NCI-H526 treated with DMSO at 0.1 percent for 48 hours (cell line): ENCODE measurements around the gene SRRM3.
"Not testable (repeated sequence)": the region's sequence is repeated elsewhere in the genome, so short reads cannot be mapped to it uniquely, and the experiment has no call there.

Experiments used
- DNase-seq: peaks from one replicate; lab custom pipeline; 2025; lab: John Stamatoyannopoulos, UW

SRRM3 gene

DNA sequence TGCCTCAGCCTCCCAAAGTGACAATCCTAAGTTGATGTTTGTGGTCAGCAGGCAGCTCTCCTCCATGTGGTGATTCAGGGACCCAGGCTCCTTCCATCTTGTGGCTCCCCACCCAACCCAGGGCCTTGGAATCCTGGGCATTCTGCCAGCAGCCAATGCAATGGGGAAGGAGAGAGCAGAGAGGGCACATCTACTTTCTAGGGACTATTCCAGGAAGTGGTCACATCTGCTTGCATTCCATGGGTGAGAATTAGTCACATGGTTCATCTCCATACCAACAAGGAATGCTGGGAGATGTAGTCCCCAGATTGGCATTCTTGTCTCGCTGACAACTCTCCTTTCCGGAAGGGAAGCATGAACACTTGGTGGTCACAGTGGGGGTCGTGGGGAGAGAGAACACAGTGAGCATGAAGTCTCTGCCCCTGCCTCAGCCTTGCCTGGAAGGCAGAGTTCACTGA, 9.9 kb upstream of the SRRM3 start:
- DNase-seq, result peak; percentile 68

DNA sequence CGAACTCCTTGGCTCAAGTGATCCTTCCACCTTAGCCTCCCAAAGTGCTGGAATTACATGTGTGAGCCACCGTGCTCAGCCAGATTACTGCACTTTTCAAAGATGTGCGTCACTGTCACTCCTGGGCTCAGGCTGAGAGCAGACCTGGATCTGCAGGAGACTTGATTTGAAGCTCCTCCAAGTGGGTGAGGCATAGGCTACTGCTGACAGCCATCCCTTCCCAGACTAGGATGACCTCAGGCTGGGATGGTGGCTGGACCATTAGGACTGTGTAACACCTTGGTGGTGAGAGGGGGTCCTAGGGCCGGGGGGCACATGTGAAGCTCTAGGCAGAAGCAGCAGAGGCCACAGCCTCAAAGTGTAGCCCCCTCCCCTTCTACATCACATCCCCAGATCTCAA, 8.2 kb upstream of the SRRM3 start:
- DNase-seq, result no peak

- no peak for DNase-seq
Observed at GRCh38 chr7:76193883-76194282, 7.8 kb upstream of the SRRM3 start.

DNA sequence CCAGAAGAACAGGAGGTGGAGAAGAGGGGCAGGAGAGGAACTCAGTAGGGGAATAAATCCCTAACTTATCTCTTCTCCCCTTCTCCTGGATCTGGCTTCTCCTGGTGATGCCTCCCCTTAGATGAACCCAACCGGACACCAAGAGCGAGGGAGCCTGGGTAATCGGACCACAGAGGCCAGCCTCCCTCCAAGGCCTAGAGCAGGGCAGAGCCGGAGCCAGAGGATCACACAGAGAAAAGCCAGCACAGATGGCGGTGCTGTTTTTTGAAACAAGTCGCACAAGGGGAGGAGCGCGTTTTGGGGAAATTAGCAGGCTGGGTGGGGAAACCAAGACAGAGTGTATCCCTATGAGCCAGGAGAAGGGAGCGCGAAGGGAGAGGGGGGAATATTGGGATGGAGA, 4.9 kb upstream of the SRRM3 start:
- DNase-seq, result no peak

DNA sequence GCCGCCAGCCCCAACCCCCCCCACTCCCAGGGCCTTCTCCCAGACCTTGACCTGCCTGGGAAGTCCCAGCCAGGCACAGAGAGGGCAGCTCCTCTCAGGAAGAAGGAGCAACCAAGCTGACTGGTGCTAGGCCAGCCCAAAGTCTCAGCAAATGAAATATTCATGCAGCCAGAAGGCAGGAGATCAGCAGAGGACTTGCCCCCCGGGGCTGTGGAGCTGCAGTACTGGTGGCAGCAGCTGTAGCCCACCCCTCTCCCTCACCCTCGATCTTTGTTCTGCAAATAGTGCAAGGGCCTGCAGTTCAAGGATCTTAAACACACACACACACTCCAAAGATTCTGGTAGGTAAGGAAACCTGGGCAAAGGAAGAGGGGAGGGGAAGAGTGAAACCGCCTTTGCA, 3.5 kb upstream of the SRRM3 start:
- no peak for DNase-seq

DNA sequence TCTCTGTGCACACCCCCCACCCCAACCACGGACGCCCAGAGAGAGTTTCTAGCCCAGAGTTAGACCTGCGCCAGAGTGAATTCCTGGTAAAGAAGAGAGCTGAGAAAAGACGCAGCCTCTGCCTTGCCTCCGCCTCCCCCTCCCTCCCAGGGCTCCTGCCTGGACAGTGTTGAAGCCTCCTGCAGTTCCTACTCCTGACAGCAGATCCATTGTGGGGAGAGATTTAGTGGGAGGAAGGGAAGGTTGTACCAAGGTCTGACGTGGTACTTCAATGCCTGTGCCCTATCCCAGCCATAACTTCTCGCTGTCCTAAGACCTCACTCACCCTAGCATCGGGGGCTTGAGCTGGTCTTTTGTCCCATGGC, 952 bp downstream of the SRRM3 start:
- DNase-seq, result no peak

DNA sequence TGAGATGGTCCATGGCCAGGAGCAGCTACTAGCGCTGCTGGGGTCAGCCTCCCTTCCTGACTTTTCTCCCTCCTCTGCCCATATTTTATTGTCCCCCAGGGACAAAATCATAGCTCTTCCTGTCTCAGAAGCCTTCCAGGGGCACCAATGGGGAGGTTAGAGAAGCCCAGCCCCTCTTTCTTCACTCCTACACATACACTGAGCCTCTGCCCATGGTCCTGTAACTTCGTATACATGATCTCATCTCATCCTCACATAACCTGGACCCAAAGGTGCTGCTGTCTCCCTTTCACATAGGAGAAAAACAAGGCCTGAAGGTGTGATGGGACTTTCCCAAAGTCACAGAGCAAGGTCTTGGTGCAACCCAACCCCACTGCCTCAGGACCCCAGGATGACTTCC, 2.5 kb downstream of the SRRM3 start:
- no peak for DNase-seq

DNA sequence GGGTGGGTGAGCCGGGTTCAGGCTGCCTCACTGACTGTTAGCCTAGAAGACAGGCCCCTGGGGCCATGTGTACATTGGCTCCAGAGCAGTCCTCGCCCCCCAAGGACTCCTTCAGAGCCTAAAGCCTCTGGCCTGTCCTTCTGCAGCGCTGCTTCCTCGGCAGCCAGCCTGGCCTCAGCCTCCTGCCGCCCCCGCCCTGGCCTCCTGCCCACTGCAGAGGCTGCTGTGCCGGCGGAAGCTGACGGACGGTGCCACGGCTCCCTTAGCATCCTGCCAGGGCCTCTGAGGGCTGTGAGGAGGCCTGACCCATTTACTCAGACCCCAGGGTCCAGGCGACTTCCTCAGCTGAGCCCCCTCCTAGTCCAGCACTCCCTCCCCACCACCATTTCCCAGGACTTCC, 4.9 kb downstream of the SRRM3 start:
- DNase-seq, result no peak

- no peak for DNase-seq
Observed at GRCh38 chr7:76209310-76209709, 7.6 kb downstream of the SRRM3 start.

DNA sequence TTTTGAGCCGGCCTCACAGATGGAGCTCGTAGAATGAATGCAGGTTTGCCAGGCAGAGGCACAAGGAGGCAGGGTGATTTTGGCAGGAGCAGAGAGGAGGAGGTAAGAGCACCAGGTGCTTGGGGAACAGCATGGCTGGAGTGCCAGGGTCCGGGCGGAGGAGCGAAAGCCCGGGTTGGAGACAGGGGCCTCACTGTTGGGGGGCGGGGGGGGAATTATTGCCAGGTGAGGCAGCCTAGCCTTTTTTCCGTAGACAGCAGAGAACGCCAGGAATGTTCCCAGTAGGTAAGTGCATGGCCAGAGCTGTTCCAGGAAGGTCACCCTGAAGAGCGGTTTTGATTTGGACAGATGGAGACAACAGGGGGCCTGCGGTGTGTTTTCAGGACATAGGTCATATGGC, 9.5 kb downstream of the SRRM3 start:
- no peak for DNase-seq

DNA sequence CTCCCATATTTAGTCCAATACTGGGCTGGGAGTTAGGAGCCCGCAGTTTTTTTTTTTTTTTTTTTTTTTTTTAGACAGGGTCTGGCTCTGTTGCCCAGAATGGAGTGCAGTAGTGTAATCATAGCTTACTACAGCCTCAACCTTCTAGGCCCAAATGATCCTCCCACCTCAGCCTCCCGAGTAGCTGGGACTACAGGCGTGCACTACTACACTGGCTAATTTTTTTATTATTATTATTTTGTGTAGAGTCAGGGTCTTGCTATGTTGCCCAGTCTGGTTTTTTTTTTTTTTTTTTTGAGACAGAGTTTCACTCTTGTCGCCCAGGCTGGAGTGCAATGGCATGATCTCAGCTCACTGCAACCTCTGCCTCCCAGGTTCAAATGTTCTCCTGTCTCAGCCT, 13.7 kb downstream of the SRRM3 start:
- DNase-seq, result not testable (repeated sequence)

GRCh38 chr7:76216381-76217082, 14.8 kb downstream of the SRRM3 start:
- no peak for DNase-seq

DNA sequence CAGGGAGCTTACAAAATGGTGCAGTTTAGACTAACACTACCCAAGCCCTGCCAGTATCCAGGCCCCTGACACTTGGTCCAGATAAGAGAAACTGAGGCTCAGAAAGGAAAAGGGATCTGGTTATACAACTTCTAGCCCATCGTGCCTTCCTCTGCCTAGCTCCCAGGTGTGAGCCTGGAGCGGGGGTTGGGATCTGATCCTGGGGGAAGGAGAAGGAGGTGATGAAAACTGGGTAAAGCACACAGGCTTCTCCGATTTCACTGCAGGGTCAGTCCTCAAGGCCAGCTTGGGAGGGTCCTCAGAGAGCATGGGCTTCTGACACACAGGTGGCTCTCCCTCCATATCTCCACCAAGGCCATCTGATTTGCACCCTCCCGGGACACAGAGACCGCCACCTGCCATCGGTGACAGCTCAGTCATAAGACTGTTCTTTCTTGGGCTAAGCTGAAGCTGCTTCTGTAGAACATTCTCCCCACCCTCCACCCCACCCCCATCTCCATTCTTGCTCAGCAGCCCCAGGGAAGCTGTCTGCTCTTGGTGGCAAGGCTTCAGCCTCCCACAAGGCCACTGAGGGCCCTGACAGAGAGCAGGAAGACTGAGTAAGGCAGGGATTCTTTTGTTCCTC, 16.4 kb downstream of the SRRM3 start:
- no peak for DNase-seq

DNA sequence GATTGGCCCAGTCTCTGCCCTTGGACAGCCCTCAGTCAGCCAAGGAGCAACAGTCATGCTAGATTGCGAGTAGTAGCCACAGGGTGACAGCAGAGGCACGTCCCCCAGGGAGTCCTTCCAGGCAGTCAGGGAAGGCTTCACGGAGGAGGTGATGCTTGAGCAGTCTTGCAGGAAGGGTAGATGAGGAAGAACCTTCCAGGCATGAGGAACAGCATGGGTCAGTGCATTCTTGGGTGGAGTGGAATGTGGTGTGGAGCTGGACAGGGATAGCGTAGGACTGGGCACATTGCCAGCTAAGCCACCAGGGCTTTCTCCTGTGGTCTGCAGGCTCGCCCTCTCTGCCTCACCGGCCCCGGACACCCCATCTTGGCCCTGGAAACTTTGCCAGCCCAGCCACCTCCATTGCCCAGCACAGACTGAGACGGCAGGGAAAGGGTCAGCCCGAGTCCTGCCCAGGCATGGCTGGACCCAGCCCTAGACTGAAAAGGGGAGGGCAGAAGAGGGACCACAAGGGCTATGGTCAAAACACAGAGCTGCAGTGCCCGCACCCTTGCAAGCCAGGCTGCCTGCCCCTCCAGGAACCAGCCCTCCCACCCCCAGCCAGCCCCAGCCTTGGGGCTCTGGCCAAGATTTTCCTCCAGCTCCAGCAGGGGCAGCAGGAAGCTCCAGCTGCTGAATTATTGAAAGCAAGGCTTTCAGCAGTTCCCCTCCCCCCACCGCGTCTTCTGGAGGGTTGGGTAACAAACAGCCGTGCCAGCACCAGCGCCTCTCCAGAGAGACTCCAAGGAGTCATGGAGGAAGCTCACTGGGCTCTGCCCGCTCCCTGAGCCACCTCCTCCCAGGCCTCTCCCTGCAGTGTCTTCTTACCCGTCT, 18.7 kb downstream of the SRRM3 start:
- no peak for DNase-seq

GRCh38 chr7:76222333-76222732, 20.6 kb downstream of the SRRM3 start:
- no peak for DNase-seq

DNA sequence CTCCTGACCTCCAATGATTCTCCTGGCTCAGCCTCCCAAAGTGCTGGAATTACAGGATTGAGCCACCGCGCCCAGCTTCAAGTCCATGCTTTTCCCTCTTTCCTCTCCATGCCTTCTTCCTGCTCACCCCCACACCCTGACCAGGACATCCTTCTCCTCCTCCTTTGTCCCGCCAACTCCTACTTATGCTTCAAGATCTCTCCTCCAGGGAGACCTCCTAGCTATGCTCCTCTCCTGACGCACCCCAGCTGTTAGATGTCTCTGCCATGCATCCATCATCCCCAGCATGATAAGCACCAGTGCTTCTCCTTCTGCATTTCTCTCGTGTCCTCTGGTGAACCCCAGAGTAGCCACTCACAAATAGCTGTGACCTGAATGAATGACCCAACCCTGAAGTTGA, 21.1 kb downstream of the SRRM3 start:
- no peak for DNase-seq

GRCh38 chr7:76223286-76223972, 21.7 kb downstream of the SRRM3 start:
- DNase-seq, result no peak

DNA sequence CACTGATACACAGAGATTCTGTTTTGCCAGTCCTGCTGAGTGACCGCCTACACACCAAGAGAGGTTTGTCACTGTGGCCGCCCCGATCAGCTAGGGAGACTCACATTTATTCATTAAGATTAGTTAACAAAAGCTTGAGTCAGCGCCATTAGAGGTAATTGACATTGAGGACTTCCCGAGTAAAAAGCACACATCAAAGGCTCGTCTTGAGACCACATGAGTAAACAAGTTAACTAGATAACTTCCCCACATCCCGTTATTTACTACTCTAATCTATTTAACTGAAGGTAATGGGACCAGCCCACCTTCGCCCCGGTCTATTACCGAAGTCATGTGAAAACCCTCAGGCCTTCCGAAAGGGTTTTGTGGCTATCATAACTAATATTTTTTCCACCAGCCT, 23.0 kb downstream of the SRRM3 start:
- no peak for DNase-seq

DNA sequence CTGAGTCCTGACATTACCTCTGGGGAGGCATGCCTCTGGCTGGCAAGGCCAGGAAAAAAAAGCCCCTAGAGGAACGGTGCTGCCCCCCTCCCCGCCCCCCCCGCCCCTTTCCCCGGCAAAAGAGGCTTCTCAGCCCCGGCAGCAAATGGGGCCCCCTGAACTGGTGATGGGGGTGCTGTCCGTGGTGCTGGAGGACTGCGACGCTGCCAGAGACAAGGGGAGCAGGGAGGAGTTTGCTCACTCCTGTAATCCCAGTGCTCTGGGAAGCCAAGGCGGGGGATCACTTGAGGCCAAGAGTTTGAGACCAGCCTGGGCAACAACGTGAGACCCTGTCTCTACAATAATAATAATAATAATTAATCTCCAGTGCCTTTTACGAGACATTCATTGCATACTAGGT, 23.7 kb downstream of the SRRM3 start:
- DNase-seq, result no peak

DNA sequence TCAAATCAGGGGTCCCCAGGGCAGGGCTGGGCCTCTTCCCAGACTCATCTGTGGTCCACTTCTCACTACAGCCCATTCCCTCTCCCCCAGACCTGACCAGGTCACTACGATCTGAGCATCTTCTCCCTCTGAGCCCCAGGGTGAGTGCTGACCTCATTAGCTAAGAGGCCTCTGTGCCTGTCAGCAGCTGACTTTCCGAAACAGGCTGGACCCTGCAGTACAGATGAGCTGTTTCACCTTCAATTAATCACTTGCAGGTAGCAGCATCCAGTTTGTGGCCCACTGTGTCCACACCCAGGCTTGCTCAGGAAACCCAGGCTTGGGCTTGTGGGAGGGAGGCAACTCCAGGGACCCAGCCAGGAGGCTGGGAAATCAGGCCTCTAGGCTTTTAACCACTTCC, 24.3 kb downstream of the SRRM3 start:
- no peak for DNase-seq

DNA sequence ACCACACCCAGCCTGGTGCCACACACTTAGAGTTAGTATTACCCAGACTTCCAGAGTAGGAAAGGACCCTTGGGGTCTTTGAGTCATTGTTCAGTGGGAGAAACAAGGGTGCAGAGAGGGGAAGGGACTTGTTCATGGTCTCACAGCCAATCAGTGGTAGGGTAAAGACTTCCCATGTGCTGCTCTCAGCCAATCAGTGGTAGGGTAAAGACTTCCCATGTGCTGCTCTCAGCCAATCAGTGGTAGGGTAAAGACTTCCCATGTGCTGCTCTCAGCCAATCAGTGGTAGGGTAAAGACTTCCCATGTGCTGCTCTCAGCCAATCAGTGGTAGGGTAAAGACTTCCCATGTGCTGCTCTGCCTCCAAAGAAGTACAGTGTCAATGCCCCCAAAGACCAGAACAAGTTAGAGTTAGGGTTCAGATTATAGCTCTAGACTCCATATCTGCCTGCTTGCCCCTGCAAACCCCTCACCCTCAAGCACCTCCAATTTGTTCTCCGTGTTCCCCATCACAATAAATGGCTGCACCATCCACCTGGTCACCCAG, 25.3 kb downstream of the SRRM3 start:
- not testable (repeated sequence) for DNase-seq

DNA sequence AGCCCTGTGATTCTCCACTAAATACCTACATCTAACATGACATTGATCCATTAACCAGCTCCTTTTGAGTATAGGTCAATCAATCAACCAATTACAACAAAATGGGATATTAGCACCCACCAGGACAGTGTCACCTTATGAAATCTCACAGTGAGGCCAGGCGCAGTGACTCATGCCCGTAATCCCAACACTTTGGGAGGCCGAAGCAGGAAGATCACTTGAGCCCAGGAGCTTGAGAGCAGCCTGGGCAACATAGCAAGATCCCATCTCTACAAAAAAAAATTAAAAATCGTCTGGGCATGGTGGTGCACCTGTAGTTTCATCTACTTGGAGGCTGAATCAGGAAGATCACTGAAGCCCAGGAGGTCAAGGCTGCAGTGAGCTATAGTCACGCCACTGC, 28.5 kb downstream of the SRRM3 start:
- no peak for DNase-seq
